ENCODE results near the gene SIDT1. TPM values are rescaled to one million over a fixed set of nuclear protein-coding genes. Genes with fewer than 3 reads are reported as not detected.

The SIDT1 gene
- total RNA-seq, 2 experiments from 2014 or later: 23.9 to 25.5 TPM

GRCh38 chr3:113606539-113607218 lies 74.3 kb downstream of the SIDT1 start:
- Mint-ChIP-seq H3K9me3 (no peaks in the 10 kb centered on the region), H3K36me3 (ENCODE audit: low read depth) (peaks cover 60% of the 10 kb centered on the region), H3K4me3 (no peak overlapping the region), H3K27me3 (no peaks in the 10 kb centered on the region), H3K27ac (peak overlapping the region; percentile 19), H3K4me1 (peaks cover 25% of the 10 kb centered on the region)
- DNase-seq: peak; percentile 64
- ChIA-PET CTCF (interaction anchor here (1.2 kb wide), 1 partner anchor 111 kb away, joined by 3 read pairs; no protein-coding TSS in a partner anchor), POLR2A (interaction anchor here (1.0 to 1.1 kb wide), 2 partner anchors 10 to 92 kb away, joined by 3 read pairs; partner anchors contain the start of gene SPICE1)

DNA sequence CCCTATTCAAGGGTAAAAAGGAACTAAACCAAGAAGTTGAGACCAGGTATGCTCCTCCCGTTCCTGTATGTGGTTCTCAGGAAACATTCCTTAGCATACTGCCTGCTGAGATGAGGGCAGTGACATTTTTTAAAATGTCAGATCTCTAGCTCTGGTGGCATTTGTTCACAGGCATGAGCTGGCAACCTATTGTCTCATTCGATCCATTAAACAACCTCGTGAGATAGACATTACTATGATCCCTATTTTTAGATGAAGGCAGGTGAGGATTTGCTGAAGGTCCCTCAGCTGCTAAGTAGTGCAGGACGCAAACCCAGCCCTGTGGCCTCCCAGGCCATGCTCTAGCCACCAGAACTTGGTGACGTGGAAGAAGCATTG lies 74.9 kb downstream of the SIDT1 start:
- POLR2A ChIA-PET: interaction anchor here (0.6 to 1.1 kb wide), 2 partner anchors 9 to 91 kb away, joined by 3 read pairs; no protein-coding TSS in a partner anchor
- peak overlapping the region; percentile 19 for H3K27ac Mint-ChIP-seq
- CTCF ChIA-PET: no interaction called here

DNA sequence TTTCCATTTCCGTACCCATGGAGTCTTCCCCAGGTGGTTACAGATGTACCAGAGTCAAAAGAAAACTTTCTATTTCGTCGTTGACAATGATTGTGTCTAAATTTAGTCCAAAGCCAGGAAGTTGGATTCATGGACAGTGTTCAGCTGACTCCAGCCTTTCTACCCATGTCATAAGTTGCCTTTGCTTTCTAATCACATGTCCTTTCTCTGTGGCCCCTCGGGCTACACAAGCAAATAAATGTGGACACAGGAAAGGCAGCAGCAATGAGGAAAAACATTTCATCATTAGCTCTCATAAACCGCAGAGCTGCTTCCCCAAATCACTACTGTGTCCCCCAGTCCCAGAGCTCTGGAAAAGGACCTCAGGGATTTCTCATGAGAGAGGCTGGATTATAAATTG lies 82.0 kb downstream of the SIDT1 start:
- Mint-ChIP-seq H3K9me3 (no peaks in the 10 kb centered on the region), H3K4me1 (no peaks in the 10 kb centered on the region), H3K27ac (no peak overlapping the region), H3K36me3 (ENCODE audit: low read depth) (peaks cover 41% of the 10 kb centered on the region), H3K4me3 (no peak overlapping the region), H3K27me3 (no peaks in the 10 kb centered on the region)
- ChIA-PET POLR2A (no interaction called here), CTCF (interaction anchor here (3.5 kb wide), 1 partner anchor 37 kb away, joined by 10 read pairs; no protein-coding TSS in a partner anchor)
- no peak for DNase-seq

More for the DNA sequence above, 74.9 kb downstream of the SIDT1 start:
- peaks cover 64% of the 10 kb centered on the region for H3K36me3 Mint-ChIP-seq (ENCODE audit: low read depth)
- peaks cover 25% of the 10 kb centered on the region for H3K4me1 Mint-ChIP-seq
- H3K27me3 Mint-ChIP-seq: no peaks in the 10 kb centered on the region
- H3K9me3 Mint-ChIP-seq: no peaks in the 10 kb centered on the region
- DNase-seq: no peak
- H3K4me3 Mint-ChIP-seq: no peak overlapping the region

DNA sequence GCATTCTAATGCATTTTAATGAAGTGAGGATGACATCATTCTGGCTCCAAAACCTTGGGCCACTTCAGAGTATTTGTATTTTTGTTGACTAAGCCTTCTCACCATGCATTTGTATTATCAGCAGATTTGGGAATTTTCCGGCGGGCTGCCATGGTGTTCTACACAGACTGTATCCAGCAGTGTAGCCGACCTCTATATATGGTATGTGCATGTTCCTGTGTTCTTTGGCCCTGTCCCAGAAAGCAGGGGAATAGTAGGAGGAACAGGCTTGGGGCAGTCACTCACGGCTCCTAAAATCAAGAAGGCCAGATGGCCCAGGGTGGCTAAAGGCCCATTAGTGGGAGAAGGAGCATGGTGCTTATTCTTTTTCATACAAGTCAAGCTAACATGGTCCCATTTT lies 83.6 kb downstream of the SIDT1 start:
- CTCF ChIA-PET: interaction anchor here (2.4 kb wide), 1 partner anchor 13 kb away, joined by 5 read pairs; no protein-coding TSS in a partner anchor
- H3K27ac Mint-ChIP-seq: no peak overlapping the region
- no peak for DNase-seq

DNA sequence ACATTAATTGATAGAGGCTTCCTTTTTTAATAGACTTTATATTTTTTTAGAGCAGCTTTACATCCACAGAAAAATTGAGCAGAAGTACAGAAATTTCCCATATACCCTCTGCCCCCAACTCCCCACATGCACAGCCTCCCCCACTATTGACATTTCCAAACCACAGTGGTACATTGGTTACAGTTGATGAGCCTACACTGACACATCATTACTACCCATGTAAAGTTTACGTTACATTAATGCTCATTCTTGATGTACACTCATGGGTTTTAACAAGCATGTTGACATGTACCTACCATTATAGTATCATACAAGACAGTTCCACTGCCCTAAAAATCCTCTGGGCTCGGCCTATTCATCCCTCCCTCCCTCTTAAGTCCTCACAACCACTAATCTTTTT lies 85.4 kb downstream of the SIDT1 start:
- Mint-ChIP-seq H3K4me1 (no peaks in the 10 kb centered on the region), H3K27ac (no peak overlapping the region), H3K27me3 (no peaks in the 10 kb centered on the region), H3K9me3 (no peaks in the 10 kb centered on the region), H3K36me3 (ENCODE audit: low read depth) (peaks cover 28% of the 10 kb centered on the region), H3K4me3 (no peak overlapping the region)
- no peak for DNase-seq
- CTCF ChIA-PET: interaction anchor here (1.4 to 2.4 kb wide), 2 partner anchors 11 to 40 kb away, joined by 5 read pairs; no protein-coding TSS in a partner anchor
- POLR2A ChIA-PET: no interaction called here

More for the DNA sequence above, 83.6 kb downstream of the SIDT1 start:
- H3K9me3 Mint-ChIP-seq: no peaks in the 10 kb centered on the region
- no peaks in the 10 kb centered on the region for H3K27me3 Mint-ChIP-seq
- peaks cover 41% of the 10 kb centered on the region for H3K36me3 Mint-ChIP-seq (ENCODE audit: low read depth)
- H3K4me3 Mint-ChIP-seq: no peak overlapping the region
- POLR2A ChIA-PET: interaction anchor here (1.0 kb wide), 1 partner anchor 9 kb away, joined by 3 read pairs; no protein-coding TSS in a partner anchor
- H3K4me1 Mint-ChIP-seq: no peaks in the 10 kb centered on the region

DNA sequence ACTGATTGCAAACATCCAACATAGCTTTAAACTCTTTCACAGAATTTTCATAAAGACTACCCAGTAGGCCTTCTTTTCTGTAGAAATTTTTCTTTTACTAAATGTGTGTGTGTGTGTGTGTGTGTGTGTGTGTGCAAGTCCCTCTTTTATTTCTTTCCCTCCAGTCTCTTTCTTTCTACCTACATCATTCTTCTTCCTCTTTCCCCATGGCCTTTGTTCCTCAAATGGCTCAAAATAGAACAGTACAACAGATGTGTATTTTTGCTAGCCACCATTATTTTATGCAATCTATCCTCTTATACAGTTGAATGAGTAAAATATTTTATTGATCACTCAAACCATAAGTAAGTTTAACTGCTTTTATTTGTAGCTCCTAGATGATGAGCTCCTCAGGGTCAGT lies 87.7 kb downstream of the SIDT1 start:
- Mint-ChIP-seq H3K27ac (no peak overlapping the region), H3K27me3 (no peaks in the 10 kb centered on the region), H3K4me1 (no peaks in the 10 kb centered on the region), H3K9me3 (no peaks in the 10 kb centered on the region), H3K36me3 (ENCODE audit: low read depth) (peaks cover 29% of the 10 kb centered on the region), H3K4me3 (no peak overlapping the region)
- POLR2A ChIA-PET: no interaction called here
- no peak for DNase-seq
- CTCF ChIA-PET: no interaction called here

GRCh38 chr3:113623324-113623723 lies 91.0 kb downstream of the SIDT1 start:
- peaks cover 34% of the 10 kb centered on the region for H3K36me3 Mint-ChIP-seq (ENCODE audit: low read depth)
- no peak overlapping the region for H3K27ac Mint-ChIP-seq
- no peaks in the 10 kb centered on the region for H3K27me3 Mint-ChIP-seq
- ChIA-PET CTCF (no interaction called here), POLR2A (no interaction called here)
- H3K4me3 Mint-ChIP-seq: no peak overlapping the region
- no peaks in the 10 kb centered on the region for H3K9me3 Mint-ChIP-seq
- no peak for DNase-seq
- H3K4me1 Mint-ChIP-seq: no peaks in the 10 kb centered on the region

- ChIA-PET CTCF (no interaction called here), POLR2A (no interaction called here)
- Mint-ChIP-seq H3K27ac (no peak overlapping the region), H3K36me3 (ENCODE audit: low read depth) (peaks cover 34% of the 10 kb centered on the region), H3K9me3 (no peaks in the 10 kb centered on the region), H3K4me1 (no peaks in the 10 kb centered on the region), H3K27me3 (no peaks in the 10 kb centered on the region), H3K4me3 (no peak overlapping the region)
- no peak for DNase-seq
Measured at GRCh38 chr3:113623811-113624210, 91.5 kb downstream of the SIDT1 start.

DNA sequence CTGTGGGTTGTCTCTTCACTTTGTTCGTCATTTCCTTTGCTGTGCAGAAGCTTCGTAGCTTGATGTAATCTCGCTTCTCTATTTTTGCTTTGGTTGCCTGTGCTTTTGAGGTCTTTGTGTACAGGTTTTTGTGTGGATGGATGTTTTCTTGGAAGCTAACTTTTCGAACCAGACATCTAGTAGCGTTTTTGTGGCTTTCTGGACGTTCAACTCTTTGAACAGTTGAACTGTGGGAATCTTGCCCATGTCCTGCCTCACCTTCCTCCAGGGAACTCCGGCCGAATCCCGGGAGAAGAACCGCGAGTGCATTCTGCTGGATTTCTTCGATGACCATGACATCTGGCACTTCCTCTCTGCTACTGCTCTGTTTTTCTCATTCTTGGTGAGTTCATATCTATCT lies 93.5 kb downstream of the SIDT1 start:
- ChIA-PET CTCF (interaction anchor here (0.6 kb wide), 1 partner anchor 29 kb away, joined by 4 read pairs; no protein-coding TSS in a partner anchor), POLR2A (no interaction called here)
- Mint-ChIP-seq H3K27ac (no peak overlapping the region), H3K36me3 (ENCODE audit: low read depth) (peaks cover 31% of the 10 kb centered on the region), H3K4me3 (no peak overlapping the region), H3K4me1 (no peaks in the 10 kb centered on the region), H3K9me3 (no peaks in the 10 kb centered on the region), H3K27me3 (no peaks in the 10 kb centered on the region)
- no peak for DNase-seq

- no peaks in the 10 kb centered on the region for H3K9me3 Mint-ChIP-seq
- no peaks in the 10 kb centered on the region for H3K27me3 Mint-ChIP-seq
- H3K27ac Mint-ChIP-seq: no peak overlapping the region
- ChIA-PET CTCF (interaction anchor here (0.8 to 1.2 kb wide), 2 partner anchors 49 to 135 kb away, joined by 3 to 5 read pairs; no protein-coding TSS in a partner anchor), POLR2A (no interaction called here)
- no peak overlapping the region for H3K4me3 Mint-ChIP-seq
- peak; percentile 21 for DNase-seq
- no peaks in the 10 kb centered on the region for H3K4me1 Mint-ChIP-seq
- peaks cover 30% of the 10 kb centered on the region for H3K36me3 Mint-ChIP-seq (ENCODE audit: low read depth)
Measured at GRCh38 chr3:113626503-113627371, 94.4 kb downstream of the SIDT1 start.

GRCh38 chr3:113628316-113628715 lies 96.0 kb downstream of the SIDT1 start:
- POLR2A ChIA-PET: no interaction called here
- no peaks in the 10 kb centered on the region for H3K4me1 Mint-ChIP-seq
- peaks cover 30% of the 10 kb centered on the region for H3K36me3 Mint-ChIP-seq (ENCODE audit: low read depth)
- H3K27me3 Mint-ChIP-seq: no peaks in the 10 kb centered on the region
- no peak overlapping the region for H3K27ac Mint-ChIP-seq
- no peak for DNase-seq
- H3K4me3 Mint-ChIP-seq: no peak overlapping the region
- no peaks in the 10 kb centered on the region for H3K9me3 Mint-ChIP-seq
- CTCF ChIA-PET: interaction anchor here (2.0 kb wide), 1 partner anchor 11 kb away, joined by 5 read pairs; no protein-coding TSS in a partner anchor

DNA sequence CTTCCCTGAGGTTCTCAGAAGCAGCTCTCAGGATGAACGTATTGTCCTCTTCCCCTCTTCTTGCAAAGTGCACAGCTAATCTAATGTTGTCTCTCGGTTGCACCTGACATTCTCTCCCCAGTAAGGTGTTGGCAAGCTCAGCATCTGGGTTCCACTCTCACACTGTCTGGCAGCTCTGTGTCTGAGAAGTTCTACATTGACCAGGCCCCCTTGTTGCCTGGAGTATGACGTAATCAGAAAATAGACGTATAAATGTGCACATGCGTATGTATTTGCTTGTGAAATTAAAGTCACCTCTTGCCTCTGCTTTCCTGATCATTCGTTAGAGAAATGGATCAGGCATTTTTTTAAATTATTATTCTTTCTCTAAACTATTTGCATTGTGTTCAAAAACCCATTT lies 96.4 kb downstream of the SIDT1 start:
- H3K9me3 Mint-ChIP-seq: no peaks in the 10 kb centered on the region
- H3K27me3 Mint-ChIP-seq: no peaks in the 10 kb centered on the region
- no peak for DNase-seq
- ChIA-PET POLR2A (no interaction called here), CTCF (interaction anchor here (2.0 kb wide), 1 partner anchor 12 kb away, joined by 5 read pairs; no protein-coding TSS in a partner anchor)
- no peaks in the 10 kb centered on the region for H3K4me1 Mint-ChIP-seq
- peaks cover 28% of the 10 kb centered on the region for H3K36me3 Mint-ChIP-seq (ENCODE audit: low read depth)
- H3K4me3 Mint-ChIP-seq: no peak overlapping the region
- no peak overlapping the region for H3K27ac Mint-ChIP-seq
